Left lung (tissue), 10 donors: ENCODE data around the gene RAB17. TPM values are rescaled to one million over a fixed set of nuclear protein-coding genes. Genes with fewer than 3 reads are reported as not detected.

ENCODE experiments used
- ATAC-seq: fragments of 200-7000 bp; cut with Tn5 transposase; one replicate; pipeline ENCODE4 v1.9.1; 2020; ENCODE audit warnings: moderate library complexity
- DNase-seq, 4 donors: peaks; one replicate each; pipeline ENCODE4 v3.0.0-alpha.2; 2013 to 2020
- H3K27ac ChIP-seq, 2 donors: fragments of 200-600 bp; sonication (generic) in 1 of 2; one replicate each; pipeline versions ENCODE4 v1.5.0 to v1.8.0; 2020 to 2021
- H3K27me3 ChIP-seq, 2 donors: fragments of 200-600 bp; sonication (generic) in 1 of 2; one replicate each; pipeline versions ENCODE4 v1.5.0 to v1.8.0; 2020 to 2021
- H3K36me3 ChIP-seq, 2 donors: fragments of 200-600 bp; sonication (generic) in 1 of 2; one replicate each; pipeline versions ENCODE4 v1.5.0 to v1.8.0; 2020 to 2021
- H3K4me1 ChIP-seq, 2 donors: fragments of 200-600 bp; one replicate each; pipeline ENCODE4 v1.8.0; 2021
- H3K4me3 ChIP-seq, 2 donors: fragments of 200-600 bp; sonication (generic) in 1 of 2; one replicate each; pipeline versions ENCODE4 v1.5.0 to v1.8.0; 2020 to 2021; ENCODE audit warnings: mild to moderate bottlenecking in 1 of 2
- H3K9me3 ChIP-seq, 2 donors: fragments of 200-600 bp; sonication (generic) in 1 of 2; one replicate each; pipeline versions ENCODE4 v1.5.0 to v1.8.0; 2020 to 2021
- CTCF ChIP-seq, 2 donors: fragments of 200-600 bp; sonication (generic) in 1 of 2; IDR thresholded peaks; one replicate each; pipeline versions ENCODE4 v1.5.0 to v1.8.0; 2021; ENCODE audit warnings: antibody characterized with exemption in 2 of 2
- intact Hi-C, 2 donors: fragments of 100-400 bp; cut with DNase I; formaldehyde crosslinking; loops; one replicate each; pipeline versions ENCODE4 v1.11.2 to v1.14.2; 2022
- polyA plus RNA-seq, 6 donors: library from polyadenylated mRNA; unstranded; fragments of 120-200 nt; gene quantifications; one replicate each; pipeline ENCODE4 v1.2.1, GENCODE V29; 2013; ENCODE audit not compliant: insufficient read length in 6 of 6
- total RNA-seq, 2 donors: library from RNA; stranded (reverse); fragmentation: NEBNext Ultra II Directional; extraction: Animal tissue kit (Norgen Biotek cat#: 25700); gene quantifications; one replicate each; pipeline ENCODE4 v1.2.1, GENCODE V29; 2021
- donor health status: DM: no; HTN: yes; CAD: no.
- donor health status: DM: no; HTN: no; CAD: no.

Gene RAB17
- total and polyA plus RNA-seq, 8 donors = 12.1 to 37.9 (median 18.7) TPM

GRCh38 chr2:237593596-237594320 lies 3.2 kb upstream of the RAB17 start:
- no peak for TF ChIP-seq CTCF (IDR thresholded peaks at IDR 0.05)
- Histone ChIP-seq H3K27ac (no peak overlapping the region), H3K27me3 (no peaks in the 10 kb centered on the region), H3K9me3 (no peaks in the 10 kb centered on the region), H3K4me1 (peaks cover 3 to 25% of the 10 kb centered on the region in 2 donors), H3K4me3 (no peak overlapping the region), H3K36me3 (no peaks in the 10 kb centered on the region)
- ATAC-seq (no peak), DNase-seq (no peak)
- intact Hi-C loops = no loop called here

GRCh38 chr2:237593036-237593435 lies 2.5 kb upstream of the RAB17 start:
- no peaks in the 10 kb centered on the region for H3K36me3 ChIP-seq
- no peaks in the 10 kb centered on the region for H3K27me3 ChIP-seq
- H3K4me1 ChIP-seq = peaks cover 3 to 25% of the 10 kb centered on the region in 2 donors
- DNase-seq (no peak), ATAC-seq (no peak)
- TF ChIP-seq CTCF (IDR thresholded peaks at IDR 0.05) = no peak
- H3K9me3 ChIP-seq = no peaks in the 10 kb centered on the region
- no peak overlapping the region for H3K4me3 ChIP-seq
- H3K27ac ChIP-seq = no peak overlapping the region
- intact Hi-C loops = no loop called here

DNA sequence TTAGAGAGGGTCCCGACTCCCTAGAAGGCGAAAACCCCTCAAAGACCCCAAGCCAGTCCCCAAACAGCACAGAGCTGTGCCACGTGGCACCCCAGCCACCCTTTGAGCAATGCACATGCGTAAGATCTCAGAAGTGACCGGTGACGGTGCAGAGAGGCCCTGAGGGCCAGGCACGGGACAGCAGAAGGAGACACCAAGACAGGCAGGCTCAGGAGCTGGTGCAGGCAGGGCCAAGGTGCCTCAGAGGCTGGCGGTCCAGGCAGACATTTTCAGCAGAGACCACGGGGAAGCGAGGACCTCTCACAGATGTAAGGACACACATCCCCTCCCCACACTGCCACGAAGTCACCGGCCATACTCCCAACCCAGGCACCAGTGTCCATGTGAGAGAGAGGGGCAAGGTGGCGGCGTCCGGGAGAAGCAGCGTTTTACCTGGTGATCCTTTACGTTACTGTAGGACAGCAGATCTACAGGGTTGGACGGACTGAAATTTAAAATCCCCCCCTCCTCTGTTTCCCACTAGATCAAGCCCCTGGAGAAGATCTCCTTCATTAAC lies 2.0 kb upstream of the RAB17 start:
- Histone ChIP-seq H3K9me3 (no peaks in the 10 kb centered on the region), H3K27me3 (no peaks in the 10 kb centered on the region), H3K36me3 (no peaks in the 10 kb centered on the region), H3K4me1 (peaks cover 3 to 25% of the 10 kb centered on the region in 2 donors), H3K4me3 (no peak overlapping the region), H3K27ac (no peak overlapping the region)
- ATAC-seq (no peak), DNase-seq (no peak)
- TF ChIP-seq CTCF (IDR thresholded peaks at IDR 0.05) = no peak
- intact Hi-C loops = no loop called here

DNA sequence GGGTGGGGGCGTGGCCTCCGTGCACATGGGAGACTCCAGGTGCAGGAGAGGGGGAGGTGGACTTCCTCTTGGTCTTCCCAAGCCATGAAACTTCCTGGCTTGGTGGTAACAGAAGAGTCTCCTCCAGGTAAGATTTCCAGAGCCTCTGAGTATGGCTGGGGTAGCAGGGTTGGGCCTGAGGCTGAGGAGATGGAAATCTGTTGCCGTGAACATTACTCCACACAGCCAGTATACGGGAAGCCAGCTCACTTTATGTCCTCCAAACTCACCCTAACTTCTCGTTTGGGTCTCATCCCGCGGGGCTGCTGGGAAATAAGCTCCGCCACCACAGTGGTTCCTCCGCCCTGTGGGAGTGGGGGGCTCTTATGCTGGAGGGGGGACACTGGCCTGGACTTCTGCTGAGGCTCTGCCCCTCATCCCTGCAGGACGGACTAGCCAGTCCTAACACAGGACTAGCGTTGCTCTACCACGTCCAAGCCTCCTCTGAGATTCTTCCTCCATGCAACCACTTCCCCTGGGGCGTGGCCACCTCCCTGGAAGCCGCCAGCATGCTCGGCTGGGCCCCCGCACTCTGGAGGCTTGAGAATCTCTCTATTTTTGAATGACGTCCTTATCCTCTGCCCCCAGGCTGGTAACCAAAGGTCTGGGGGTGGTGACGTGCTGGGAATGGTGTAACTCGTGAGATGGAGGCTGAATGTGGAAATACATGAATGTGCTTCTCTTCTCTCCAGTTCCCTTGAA lies 777 bp upstream of the RAB17 start:
- TF ChIP-seq CTCF (IDR thresholded peaks at IDR 0.05) = no peak
- no peaks in the 10 kb centered on the region for H3K36me3 ChIP-seq
- no peaks in the 10 kb centered on the region for H3K9me3 ChIP-seq
- H3K4me3 ChIP-seq = peak overlapping the region; percentile 14 to 23
- peaks cover 3 to 25% of the 10 kb centered on the region in 2 donors for H3K4me1 ChIP-seq
- intact Hi-C loops = no loop called here
- DNase-seq (peak in 1 of 4 donors; percentile 65), ATAC-seq (peak; percentile 25)
- no peaks in the 10 kb centered on the region for H3K27me3 ChIP-seq
- H3K27ac ChIP-seq = peak overlapping the region; percentile 71 to 79
